Peyer's patch (tissue), 4 donors: ENCODE measurements around the gene GMPPB.

Experiments used
- POLR2A ChIP-seq, 2 donors: fragments of 450-650 bp; IDR thresholded peaks; one replicate each; pipeline ENCODE4 v1.5.1; 2017; ENCODE audit warnings: antibody characterized with exemption in 2 of 2, mild to moderate bottlenecking in 2 of 2, moderate library complexity in 2 of 2
- TF ChIP-seq, protein P1 (sequence below), 6 experiments: fragments of 450-650 bp in 4 of 6; fragments of 200-600 bp in 2 of 6; sonication (generic) in 1 of 6; IDR thresholded peaks; one replicate each; pipeline ENCODE4 v1.5.1; 2017 to 2019; ENCODE audit warnings: antibody characterized with exemption in 6 of 6, mild to moderate bottlenecking in 3 of 6, moderate library complexity in 1 of 6

DNA sequence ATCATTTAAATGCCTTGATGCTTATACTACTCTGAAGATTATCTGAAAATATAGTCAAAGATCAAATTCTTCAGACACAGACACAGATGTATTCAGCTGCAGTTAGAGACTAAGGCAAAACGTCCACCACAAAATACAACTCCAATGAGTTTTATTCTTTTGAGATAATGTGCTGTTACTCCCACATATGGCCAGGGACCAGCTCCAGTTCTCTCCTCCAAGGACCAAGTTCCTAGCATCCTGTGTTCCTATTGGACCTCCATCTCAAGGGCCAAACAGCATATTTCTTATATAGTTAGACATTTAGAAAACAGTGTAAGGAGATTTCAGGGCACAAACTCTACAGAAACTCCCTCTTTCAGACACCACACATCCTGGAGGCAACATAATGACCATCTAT, 35.5 kb upstream of the GMPPB start:
- TF ChIP-seq, protein P1, sequence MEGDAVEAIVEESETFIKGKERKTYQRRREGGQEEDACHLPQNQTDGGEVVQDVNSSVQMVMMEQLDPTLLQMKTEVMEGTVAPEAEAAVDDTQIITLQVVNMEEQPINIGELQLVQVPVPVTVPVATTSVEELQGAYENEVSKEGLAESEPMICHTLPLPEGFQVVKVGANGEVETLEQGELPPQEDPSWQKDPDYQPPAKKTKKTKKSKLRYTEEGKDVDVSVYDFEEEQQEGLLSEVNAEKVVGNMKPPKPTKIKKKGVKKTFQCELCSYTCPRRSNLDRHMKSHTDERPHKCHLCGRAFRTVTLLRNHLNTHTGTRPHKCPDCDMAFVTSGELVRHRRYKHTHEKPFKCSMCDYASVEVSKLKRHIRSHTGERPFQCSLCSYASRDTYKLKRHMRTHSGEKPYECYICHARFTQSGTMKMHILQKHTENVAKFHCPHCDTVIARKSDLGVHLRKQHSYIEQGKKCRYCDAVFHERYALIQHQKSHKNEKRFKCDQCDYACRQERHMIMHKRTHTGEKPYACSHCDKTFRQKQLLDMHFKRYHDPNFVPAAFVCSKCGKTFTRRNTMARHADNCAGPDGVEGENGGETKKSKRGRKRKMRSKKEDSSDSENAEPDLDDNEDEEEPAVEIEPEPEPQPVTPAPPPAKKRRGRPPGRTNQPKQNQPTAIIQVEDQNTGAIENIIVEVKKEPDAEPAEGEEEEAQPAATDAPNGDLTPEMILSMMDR (IDR thresholded peaks at IDR 0.05) = no peak
- no peak for TF ChIP-seq POLR2A (IDR thresholded peaks at IDR 0.05)
